NOMO-1 (cell line): ENCODE measurements around the gene NAP1L2.
"Not testable (repeated sequence)": the region's sequence is repeated elsewhere in the genome, so short reads cannot be mapped to it uniquely, and the experiment has no call there.

Experiments used
- DNase-seq, 2 experiments: peaks; one replicate each; lab custom pipeline; 2025; ENCODE audit not compliant: unreplicated experiment in 2 of 2; lab: John Stamatoyannopoulos, UW

The NAP1L2 gene

GRCh38 chrX:73214426-73215094, at the start of gene NAP1L2:
TSS of gene NAP1L2 (minus strand) at chrX:73214851. CDS start at chrX:73214492, 359 bp downstream.
- no peak for DNase-seq

- DNase-seq: no peak
Measured at GRCh38 chrX:73262991-73263390, 48.3 kb upstream of the NAP1L2 start.

DNA sequence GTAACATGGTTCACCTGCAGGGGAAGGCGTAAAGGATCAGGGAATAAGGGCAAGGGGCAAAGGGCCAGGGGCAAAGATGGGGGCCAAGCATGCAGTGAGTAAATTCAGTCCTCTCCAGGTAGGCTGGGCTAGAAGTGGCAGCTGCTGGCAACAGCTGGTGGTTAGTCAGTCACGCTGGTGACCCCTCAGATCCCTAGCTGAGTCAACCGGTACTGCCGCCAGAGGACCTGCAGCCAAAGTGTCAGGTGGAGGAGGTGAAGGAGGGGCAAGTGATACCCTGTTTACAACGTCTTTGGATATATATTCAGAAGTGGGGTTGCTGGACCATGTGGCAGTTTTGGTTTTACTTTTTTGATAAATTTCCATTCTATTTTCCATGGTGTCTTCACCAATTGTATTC, 24.6 kb upstream of the NAP1L2 start:
- no peak for DNase-seq

DNA sequence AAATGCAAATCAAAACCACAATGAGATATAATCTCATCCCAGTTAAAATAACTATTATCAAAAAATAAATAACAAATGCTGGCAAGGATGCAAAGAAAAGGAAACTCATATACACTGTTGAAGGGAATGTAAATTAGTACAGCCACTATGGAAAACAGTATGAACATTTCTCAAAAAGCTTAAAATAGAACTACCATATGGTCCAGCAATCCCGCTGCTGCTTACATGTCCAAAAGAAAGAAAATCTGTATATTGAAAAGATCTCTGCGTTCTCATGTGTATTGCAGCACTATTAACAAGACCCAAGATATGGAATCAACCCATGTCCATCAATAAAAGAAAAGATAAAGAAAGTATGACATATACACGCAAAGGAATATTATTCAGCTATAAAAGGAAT, 3.0 kb upstream of the NAP1L2 start:
- no peak for DNase-seq

DNA sequence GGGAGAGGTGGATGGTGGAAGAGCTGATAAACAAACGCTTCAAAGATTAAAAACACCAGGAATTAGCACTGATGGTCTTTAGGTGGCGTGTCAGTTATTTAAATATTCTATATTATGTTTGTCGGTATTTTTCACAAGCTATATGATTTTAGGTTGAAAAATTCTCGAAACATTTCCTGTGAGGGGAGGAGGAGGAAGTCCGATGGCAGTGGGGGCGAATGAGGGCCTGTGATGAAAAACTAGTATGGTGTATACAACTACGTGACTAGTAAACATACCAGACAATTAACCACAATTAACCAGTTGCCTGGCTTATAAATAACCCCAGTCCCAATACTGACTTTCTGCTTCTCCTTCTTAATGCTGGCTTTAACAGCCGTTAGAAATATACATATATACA, 595 bp upstream of the NAP1L2 start:
- DNase-seq: no peak

DNA sequence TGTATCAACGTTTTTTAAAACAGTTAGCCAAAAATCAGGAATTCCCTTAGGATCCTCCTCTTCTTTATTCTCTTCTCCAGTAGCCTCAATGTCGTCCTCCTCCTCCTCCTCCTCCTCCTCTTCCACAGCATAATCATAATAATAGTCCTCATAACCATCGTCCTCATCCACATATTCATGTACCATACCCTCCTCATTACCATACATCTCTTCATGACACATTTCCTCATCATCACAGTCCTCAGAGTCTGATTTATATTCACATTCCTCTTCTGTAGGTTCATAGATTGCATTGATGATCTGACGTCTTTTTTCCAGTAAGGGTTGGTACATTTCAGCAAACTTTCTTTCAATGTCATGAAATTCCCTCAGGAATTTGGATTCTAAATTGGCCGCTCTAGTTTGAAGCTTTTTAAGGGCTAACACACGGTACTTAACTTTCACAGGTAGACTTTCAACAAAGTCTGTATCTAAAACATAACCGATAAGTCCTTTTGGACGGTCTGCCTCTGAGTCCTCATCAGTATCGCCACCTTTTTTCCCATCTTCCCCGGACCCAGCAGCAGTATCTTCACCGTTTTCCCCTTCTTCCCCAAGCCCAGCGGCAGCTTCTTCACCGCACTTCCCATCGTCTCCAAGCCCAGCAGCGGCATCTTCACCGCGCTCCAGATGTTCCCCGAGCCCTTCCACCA, 771 bp downstream of the NAP1L2 start:
- no peak for DNase-seq

DNA sequence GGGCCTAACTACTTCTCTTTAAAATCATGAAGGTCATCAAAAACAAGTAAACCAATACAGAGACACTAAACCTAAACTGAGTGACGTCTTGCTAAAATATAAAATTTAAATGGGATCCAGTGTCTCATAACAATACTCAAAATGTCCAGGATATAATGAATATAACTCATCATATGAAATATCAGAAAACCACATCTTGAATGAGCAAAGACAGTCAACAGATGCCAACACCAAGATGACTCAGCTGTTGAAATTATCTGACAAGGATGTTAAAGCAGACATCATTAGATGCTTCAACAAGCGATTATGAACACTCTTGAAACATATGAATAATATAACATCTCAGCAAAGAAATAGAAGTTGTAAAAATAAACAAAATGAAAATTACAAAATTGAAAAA, 8.3 kb downstream of the NAP1L2 start:
- DNase-seq: no peak

DNA sequence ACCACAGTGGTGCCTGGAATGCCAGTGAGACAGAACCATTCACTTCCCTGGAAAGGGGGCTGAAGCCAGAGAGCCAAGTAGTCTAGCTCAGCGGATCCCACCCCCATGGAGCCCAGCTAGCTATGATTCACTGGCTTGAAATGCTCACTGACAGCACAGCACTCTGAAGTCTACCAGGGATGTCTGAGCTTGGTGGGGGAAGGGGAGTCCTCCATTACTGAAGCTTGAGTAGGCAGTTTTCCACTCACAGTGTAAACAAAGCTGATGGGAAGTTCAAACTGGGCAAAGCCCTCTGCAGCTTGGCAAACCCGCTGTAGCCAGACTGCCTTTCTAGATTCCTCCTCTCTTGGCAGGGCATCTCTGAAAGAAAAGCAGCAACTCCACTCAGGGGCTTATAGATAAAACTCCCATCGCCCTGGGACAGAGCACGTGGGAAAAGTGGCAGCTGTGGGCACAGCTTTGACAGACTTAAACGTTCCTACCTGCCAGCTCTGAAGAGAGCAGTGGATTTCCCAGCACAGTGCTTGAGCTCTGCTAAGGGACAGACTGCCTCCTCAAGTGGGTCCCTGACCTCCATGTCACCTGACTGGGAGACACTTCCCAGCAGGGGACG, 32.0 kb downstream of the NAP1L2 start:
- DNase-seq: no peak

DNA sequence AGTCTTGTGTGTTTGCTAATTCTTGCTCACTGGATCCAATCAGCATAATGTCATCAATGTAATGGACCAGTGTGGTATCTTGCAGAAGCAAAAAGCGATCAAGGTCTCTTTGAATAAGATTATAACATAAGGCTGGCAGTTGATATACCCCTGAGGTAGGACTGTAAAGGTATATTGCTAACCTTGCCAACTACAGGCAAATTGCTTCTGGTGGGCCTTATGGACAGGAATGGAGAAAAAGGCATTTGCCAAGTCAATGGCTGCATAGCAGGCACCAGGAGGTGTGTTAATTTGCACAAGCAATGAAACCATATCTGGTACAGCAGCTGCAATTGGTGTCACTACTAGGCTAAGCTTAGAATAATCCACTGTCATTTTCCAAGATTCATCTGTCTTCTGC, 45.7 kb downstream of the NAP1L2 start:
- DNase-seq: not testable (repeated sequence)
